ENCODE data around the gene OGA.

The OGA gene

DNA sequence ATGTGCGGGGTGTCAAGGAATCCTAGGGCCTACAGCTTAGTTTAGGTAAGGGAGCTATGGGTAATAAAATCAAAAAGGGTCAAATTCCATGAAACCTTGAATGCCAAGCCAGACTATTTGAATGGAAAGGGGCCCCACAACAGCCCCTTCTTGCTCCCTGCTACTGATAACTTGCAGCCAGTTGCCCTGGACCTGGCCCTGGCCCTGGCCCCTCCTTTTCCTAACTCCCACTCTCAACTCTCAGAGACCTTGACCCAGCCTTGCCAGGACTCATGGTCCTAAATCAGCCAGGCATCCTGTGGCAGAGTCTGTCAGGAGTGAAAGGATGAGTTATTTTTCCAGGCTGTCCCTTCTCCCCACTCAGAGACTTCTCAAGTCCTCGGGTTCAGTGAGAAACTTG lies 19.5 kb upstream of the OGA start:
- DNase-seq (ENCODE audit: low read depth in 2 of 3, low spot score in 1 of 3) = no peak

GRCh38 chr10:101835362-101835761 lies 17.1 kb upstream of the OGA start:
- DNase-seq (ENCODE audit: low read depth in 2 of 3, low spot score in 1 of 3) = no peak

GRCh38 chr10:101834341-101834740 lies 16.1 kb upstream of the OGA start:
- DNase-seq (ENCODE audit: low read depth in 2 of 3, low spot score in 1 of 3) = no peak

DNA sequence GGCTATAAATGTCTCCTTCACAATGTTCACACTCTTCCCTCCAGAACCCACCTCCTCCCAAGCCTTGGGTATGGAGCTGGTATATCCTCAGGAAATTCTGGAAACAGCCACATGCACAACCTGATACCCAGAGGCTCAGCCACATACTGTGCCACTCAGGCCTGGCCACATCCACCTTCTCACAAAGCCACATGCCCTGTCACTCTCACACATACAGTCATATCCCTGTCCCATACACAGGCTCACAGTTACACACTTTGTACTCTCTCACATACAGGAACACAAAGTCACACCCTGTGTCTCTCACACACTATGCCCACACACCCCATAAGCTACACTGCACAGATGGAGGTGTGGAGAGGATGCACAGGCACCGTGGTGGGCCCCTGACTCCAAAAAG lies 15.2 kb upstream of the OGA start:
- no peak for DNase-seq (ENCODE audit: low read depth in 2 of 3, low spot score in 1 of 3)

GRCh38 chr10:101832325-101832771 lies 14.1 kb upstream of the OGA start:
- no peak for DNase-seq (ENCODE audit: low read depth in 2 of 3, low spot score in 1 of 3)

GRCh38 chr10:101831169-101831811 lies 13.0 kb upstream of the OGA start:
- DNase-seq (ENCODE audit: low read depth in 2 of 3, low spot score in 1 of 3) = no peak

DNA sequence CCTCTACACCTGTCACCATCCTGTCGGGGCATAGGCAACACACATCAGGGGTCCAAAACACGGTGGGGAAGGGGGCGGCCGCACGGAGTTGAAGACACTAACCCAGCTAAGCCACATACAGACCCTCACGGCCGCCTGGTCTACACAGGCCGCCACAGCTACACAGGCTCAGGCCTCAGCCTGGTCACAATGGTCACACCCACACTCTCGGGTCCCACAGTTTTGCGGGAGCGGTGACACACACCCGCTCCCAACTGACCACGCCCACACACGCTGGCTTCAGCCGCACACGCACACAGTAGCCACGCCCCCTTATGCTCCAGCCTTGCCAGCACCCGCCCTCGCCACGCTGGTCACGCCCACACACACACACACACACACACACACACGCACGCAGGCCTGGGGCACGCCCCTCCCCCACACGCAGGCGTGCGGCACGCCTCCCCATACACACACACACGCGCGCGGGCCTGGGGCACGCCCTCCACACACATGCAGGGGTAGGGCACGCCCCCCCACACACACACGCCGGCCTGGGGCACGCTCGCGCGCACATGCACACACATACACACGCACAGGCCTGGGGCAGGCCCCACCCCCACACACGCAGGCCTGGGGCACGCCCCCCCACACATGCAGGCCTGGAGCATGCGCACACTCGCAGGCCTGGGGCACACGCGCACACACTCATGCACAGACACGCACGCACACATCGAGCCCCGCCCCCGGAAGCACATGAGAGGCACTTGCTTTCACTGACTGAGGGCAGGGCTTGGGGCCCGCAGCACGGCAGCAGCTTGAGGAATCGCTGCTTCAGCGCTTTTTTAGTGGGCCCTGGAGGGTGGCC lies 12.3 kb upstream of the OGA start:
- DNase-seq (ENCODE audit: low read depth in 2 of 3, low spot score in 1 of 3) = peak; percentile 78 to 88 (median 82)

DNA sequence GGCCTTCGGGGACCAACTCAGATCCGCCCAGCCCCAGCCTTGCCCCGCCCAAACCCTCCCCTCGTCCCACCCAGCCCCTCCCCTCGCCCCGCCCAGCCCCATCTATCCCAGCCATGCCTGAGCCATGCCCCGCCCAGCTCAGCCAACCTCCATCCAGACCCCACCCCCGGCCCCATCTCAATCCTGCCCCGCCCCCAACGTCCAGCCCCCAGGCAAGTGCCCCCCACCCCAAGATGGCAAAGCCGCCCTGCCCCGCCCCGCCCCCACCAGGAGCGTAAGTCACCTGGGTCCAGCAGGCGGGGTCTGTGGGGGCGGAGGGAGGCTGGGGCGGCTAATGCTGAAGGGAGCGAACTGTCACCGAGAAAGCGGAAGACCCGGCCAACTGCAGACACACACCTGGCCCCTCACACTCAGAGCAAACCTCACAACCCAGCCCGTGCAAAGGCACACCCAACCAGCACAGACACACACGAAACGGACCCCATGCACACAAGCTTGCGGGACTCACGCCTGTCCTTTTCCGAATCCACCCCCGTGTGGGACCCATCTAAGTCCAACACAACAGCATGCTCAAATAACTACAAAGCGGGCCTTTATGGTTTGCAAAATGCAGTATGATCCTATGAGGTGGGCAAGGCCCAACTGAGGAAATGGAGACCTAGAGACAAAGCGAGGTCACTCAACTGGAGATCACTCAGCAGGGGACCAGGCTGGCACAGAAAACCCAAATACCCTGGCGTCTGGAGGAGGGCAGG lies 11.5 kb upstream of the OGA start:
- DNase-seq (ENCODE audit: low read depth in 2 of 3, low spot score in 1 of 3) = peak in 2 of 3 donors; percentile 36 to 54

DNA sequence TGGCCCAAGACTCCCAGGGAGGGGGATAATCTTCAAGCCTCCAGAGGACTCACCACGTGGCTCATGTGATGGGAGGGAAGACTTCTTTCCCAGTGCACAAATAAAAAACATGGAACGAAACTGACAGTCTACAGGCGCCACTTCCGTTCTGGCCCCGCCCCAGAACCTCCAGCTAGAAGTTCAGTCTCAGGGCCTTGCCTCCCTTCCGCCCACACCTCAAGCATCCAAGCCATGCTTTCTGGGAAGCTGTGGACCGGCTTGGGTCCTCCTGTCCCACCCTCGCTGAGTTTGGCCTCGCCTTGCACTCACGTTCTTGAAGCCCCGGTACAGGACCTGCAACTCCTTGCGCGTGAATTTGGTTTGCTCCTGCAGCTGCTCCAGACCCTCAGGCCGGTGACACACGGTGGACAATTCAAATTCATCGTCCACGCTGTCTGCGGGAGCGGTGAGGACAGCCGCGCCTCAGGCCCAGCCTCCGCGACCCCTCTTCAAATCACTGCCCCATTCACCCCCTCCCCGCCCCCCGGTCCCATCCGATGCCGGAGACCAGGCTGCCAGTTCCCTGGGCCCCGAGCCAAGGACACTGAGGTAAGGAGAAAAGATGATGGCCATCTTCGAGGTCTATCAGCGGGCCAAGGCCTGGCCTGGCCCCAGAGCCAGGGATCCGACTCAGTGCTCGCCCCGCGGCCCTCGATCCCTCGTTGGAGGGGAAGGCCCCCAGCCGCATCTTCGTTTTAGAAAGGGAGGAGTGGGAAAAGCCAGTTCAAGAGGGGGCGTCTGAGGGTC lies 10.7 kb upstream of the OGA start:
- DNase-seq (ENCODE audit: low read depth in 2 of 3, low spot score in 1 of 3) = no peak

DNA sequence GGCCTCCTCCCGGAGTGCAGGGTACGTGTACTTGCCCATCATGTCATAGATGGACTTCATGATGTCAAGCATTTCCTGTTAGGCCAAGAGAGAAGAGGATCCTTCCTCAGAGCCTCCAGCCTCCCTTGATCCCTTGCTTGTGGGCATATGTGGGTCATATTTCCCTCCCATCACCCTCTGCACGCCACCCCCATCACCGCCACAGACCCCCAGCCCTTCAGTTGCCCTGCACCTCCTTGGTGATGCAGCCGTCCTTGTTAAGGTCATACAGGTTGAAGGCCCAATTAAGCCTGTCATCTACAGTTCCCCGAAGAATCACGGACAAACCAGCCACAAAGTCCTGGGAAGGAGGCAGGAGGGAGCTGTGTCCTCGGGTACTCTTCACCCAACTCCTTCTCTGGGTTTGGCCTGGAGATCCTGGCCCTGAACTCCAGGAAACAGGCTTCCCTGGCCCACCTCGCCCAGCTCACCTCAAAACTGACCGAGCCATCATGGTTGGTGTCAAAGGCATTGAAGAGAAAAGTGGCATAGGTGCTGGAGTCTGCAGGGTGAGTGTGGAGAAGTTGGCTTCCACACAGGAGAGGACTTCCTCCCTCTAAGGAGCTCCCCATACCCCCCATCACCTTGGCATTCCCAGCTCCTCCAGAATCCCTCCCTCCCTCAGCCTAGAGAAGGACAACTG lies 9.8 kb upstream of the OGA start:
- no peak for DNase-seq (ENCODE audit: low read depth in 2 of 3, low spot score in 1 of 3)

GRCh38 chr10:101826852-101827434 lies 8.7 kb upstream of the OGA start:
- no peak for DNase-seq (ENCODE audit: low read depth in 2 of 3, low spot score in 1 of 3)

- no peak for DNase-seq (ENCODE audit: low read depth in 2 of 3, low spot score in 1 of 3)
Measured at GRCh38 chr10:101824736-101825135, 6.5 kb upstream of the OGA start.

- DNase-seq (ENCODE audit: low read depth in 2 of 3, low spot score in 1 of 3) = no peak
Measured at GRCh38 chr10:101818872-101819633, 809 bp upstream of the OGA start.

DNA sequence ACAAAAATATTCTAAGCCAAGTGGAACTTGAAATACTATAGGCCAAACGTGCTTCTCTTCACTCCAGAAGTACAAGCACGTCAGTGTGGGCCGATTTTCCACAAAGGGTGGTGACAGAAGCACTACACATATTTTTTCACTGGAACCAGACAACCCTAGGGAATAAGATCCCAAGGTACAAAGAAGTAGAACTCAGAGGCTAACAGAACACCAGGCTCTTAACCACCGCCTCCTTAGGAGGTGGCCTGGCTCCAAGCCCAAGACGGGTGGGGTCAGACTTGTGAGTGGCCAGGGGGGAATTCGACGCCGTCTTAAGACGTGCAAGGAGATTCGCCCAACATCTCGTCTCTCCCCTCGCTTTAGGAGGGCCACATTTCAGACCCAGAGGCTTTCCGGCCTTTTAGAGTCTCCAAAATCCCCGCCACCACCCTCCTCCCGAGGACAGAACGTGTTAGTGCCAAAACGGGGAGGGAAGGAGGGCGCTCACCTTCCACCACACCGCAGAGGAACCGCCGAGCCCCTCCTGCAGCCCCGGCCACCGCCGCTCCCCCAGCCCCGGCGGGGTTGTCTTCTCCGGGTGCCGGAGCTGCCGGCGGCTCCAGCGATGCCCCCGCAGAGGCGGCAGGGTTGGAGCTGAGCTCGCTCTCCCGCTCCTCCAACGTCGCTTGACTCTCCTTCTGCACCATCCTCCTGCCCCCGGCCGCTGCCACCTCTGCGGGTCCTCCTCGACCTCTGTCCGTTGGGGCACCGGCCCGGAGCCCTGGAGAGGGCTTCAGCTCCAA lies 716 bp downstream of the OGA start:
- no peak for DNase-seq (ENCODE audit: low read depth in 2 of 3, low spot score in 1 of 3)

DNA sequence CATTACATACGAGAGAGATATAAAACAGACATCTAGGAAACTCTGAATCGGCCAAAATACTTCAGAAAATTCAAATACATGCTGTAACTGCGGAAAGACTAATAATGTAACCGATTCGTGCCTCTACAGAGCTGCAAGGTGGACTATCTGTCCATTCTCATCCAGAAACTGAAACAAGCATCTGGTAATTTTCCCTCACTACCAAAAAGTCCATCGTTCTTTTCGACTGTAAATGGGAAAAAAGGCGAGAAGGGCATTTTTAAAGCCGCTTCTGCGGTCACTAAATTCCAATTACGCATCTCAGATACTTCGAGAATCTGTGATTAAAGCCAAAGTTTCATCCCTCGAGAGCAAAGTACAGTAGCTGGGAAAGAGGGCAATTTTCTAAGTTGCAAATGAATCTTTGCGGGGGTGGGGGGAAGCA lies 1.3 kb downstream of the OGA start:
- no peak for DNase-seq (ENCODE audit: low read depth in 2 of 3, low spot score in 1 of 3)

- no peak for DNase-seq (ENCODE audit: low read depth in 2 of 3, low spot score in 1 of 3)
Measured at GRCh38 chr10:101816376-101816775, 1.9 kb downstream of the OGA start.

DNA sequence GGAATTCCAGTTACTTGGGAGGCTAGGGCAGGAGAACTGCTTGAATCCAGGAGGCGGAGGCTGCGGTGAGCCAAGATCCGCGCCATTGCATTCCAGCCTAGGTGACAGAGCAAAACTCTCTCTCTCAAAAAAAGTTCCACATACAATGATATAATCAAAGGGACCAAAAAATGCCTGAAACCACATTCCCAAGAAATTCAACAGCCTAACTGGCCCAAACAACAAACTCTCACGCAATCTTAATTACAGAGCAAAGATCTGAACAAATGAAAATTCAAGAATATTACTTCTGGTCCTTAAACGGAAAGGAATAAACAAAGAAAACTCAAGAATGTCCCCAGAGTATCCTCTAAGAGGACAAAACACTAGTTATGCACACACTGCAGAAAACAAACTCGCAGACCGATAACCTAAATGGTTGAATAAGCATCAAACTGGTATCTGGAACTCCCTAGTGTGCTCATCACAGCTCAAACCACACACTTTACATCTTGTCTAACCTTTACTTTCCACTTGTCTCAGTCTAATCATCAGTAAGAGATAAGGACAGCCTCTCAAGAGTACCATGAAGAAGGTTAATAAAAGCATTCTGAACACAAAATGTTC lies 3.7 kb downstream of the OGA start:
- no peak for DNase-seq (ENCODE audit: low read depth in 2 of 3, low spot score in 1 of 3)

GRCh38 chr10:101812606-101813005 lies 5.6 kb downstream of the OGA start:
- no peak for DNase-seq (ENCODE audit: low read depth in 2 of 3, low spot score in 1 of 3)
